Natural killer cell treated with Interleukin-12 subunit alpha and Interleukin-12 subunit beta and Interleukin-15 and Interleukin-18, amount 100 ng/mL, for 72 hours (primary cell): ENCODE data around the gene UTS2R. TPM values are rescaled to one million over a fixed set of nuclear protein-coding genes. Genes with fewer than 3 reads are reported as not detected.
A peak's percentile ranks its signal among the peaks of the same experiment; 100 is the strongest.

Experiments used
- ATAC-seq, 2 donors: fragments of 150-1000 bp; cut with Tn5 transposase in 1 of 2; sonication (Bioruptor Pico), chemical (Tn5 transposase) in 1 of 2; 2 replicates each; pipeline ENCODE4 v1.10.0; 2021
- DNase-seq: peaks from one replicate; pipeline ENCODE4 v3.0.0; 2022; ENCODE audit warnings: low spot score
- H3K27ac Mint-ChIP-seq, 2 donors: 1 replicate in 1 of 2; 2 replicates in 1 of 2; pipeline ENCODE4 v1.8.0; 2022; ENCODE audit warnings: mixed read lengths in 2 of 2, mild to moderate bottlenecking in 1 of 2, moderate library complexity in 1 of 2
- H3K27me3 Mint-ChIP-seq, 2 donors: 1 replicate in 1 of 2; 2 replicates in 1 of 2; pipeline ENCODE4 v1.8.0; 2022; ENCODE audit warnings: mixed read lengths in 2 of 2
- H3K36me3 Mint-ChIP-seq: one replicate; pipeline ENCODE4 v1.8.0; 2022; ENCODE audit warnings: mixed read lengths
- H3K4me1 Mint-ChIP-seq, 2 donors: 1 replicate in 1 of 2; 2 replicates in 1 of 2; pipeline ENCODE4 v1.8.0; 2022; ENCODE audit warnings: low read depth in 2 of 2, mixed read lengths in 2 of 2, mild to moderate bottlenecking in 1 of 2
- H3K4me3 Mint-ChIP-seq: one replicate; pipeline ENCODE4 v1.8.0; 2022; ENCODE audit warnings: mixed read lengths
- H3K9me3 Mint-ChIP-seq: 2 replicates; pipeline ENCODE4 v1.8.0; 2022; ENCODE audit warnings: mixed read lengths
- total RNA-seq, 2 donors: library from RNA; stranded (reverse); gene quantifications; one replicate each; pipeline ENCODE4 v1.2.3, GENCODE V29; 2022

Gene UTS2R
- total RNA-seq, 2 donors from 2014 or later, result not detected

GRCh38 chr17:82390015-82390859 is 18.7 kb downstream of the UTS2R start:
- peaks cover 5 to 9% of the 10 kb centered on the region in 2 donors for H3K27me3 Mint-ChIP-seq

GRCh38 chr17:82390860-82391435 is 19.4 kb downstream of the UTS2R start:
- DNase-seq, result no peak
- no peaks in the 10 kb centered on the region for H3K9me3 Mint-ChIP-seq
- H3K4me1 Mint-ChIP-seq, result peaks cover 3 to 5% of the 10 kb centered on the region in 2 donors
- H3K27me3 Mint-ChIP-seq, result peaks cover 5 to 9% of the 10 kb centered on the region in 2 donors
- no peak overlapping the region for H3K27ac Mint-ChIP-seq
- no peaks in the 10 kb centered on the region for H3K36me3 Mint-ChIP-seq
- no peak overlapping the region for H3K4me3 Mint-ChIP-seq
- no peak for ATAC-seq

More at GRCh38 chr17:82390015-82390859, 18.7 kb downstream of the UTS2R start:
- ATAC-seq (no peak), DNase-seq (no peak)
- Mint-ChIP-seq H3K4me3 (no peak overlapping the region), H3K27ac (no peak overlapping the region), H3K4me1 (peaks cover 0 to 5% of the 10 kb centered on the region in 2 donors), H3K9me3 (no peaks in the 10 kb centered on the region), H3K36me3 (no peaks in the 10 kb centered on the region)

DNA sequence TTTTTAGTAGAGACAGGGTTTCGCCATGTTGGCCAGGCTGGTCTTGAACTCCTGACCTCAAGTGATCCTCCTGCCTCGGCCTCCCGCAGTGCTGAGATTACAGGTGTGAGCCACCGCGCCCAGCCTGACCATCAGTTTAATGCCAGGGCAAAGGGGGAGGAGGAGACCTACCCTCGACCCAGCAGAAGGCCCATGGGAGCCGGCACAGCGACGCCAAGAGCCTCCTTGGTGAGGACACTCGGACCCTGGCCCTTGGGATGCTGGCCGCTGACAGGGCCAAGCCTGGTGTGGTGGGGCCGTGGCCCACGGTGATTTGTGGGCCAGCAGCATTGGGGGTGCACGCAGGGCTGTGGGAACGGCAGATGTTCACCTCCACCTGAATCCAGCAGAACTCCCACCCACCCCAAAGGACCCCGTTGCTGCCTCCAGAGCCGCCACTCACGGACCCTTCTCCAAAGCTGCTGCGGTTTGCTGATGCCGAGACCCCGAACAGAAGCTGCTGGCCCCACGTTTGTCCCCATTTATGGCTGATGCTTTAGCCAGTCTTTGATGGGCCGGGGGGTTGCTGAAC is 20.0 kb downstream of the UTS2R start:
- ATAC-seq (no peak), DNase-seq (no peak)
- H3K27me3 Mint-ChIP-seq, result peaks cover 5 to 9% of the 10 kb centered on the region in 2 donors
- H3K4me3 Mint-ChIP-seq, result no peak overlapping the region
- H3K36me3 Mint-ChIP-seq, result no peaks in the 10 kb centered on the region
- H3K9me3 Mint-ChIP-seq, result no peaks in the 10 kb centered on the region
- H3K27ac Mint-ChIP-seq, result no peak overlapping the region
- peaks cover 5 to 8% of the 10 kb centered on the region in 2 donors for H3K4me1 Mint-ChIP-seq

- Mint-ChIP-seq H3K27me3 (peaks cover 5 to 7% of the 10 kb centered on the region in 2 donors), H3K9me3 (no peaks in the 10 kb centered on the region), H3K36me3 (no peaks in the 10 kb centered on the region), H3K4me3 (no peak overlapping the region), H3K27ac (no peak overlapping the region), H3K4me1 (peaks cover 5 to 8% of the 10 kb centered on the region in 2 donors)
- ATAC-seq (no peak), DNase-seq (peak; percentile 58)
Measured at GRCh38 chr17:82392209-82392920, 20.8 kb downstream of the UTS2R start.

DNA sequence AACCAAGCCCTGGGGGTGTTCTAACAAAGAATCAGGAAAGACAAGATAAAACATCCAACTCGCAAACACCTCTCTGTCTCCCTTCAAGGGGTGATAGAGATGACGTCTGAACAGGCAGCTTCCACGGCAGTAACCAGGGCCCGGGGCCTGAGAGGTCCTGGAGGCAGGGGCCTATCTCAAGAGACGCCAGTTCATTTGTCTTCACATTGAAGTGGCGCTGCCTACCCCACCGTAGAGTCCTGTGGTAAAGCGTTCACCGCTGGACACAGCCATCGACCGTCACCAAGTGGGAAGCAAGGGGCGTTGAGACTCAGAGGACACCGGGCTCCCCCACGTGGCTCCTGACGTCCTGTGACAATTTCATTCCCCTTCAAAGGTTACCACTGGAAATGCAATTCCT is 21.4 kb downstream of the UTS2R start:
- H3K9me3 Mint-ChIP-seq, result no peaks in the 10 kb centered on the region
- ATAC-seq (no peak), DNase-seq (peak; percentile 5)
- H3K27me3 Mint-ChIP-seq, result peaks cover 0 to 1% of the 10 kb centered on the region in 2 donors
- H3K27ac Mint-ChIP-seq, result no peak overlapping the region
- no peak overlapping the region for H3K4me3 Mint-ChIP-seq
- peaks cover 0 to 8% of the 10 kb centered on the region in 2 donors for H3K4me1 Mint-ChIP-seq
- no peaks in the 10 kb centered on the region for H3K36me3 Mint-ChIP-seq

DNA sequence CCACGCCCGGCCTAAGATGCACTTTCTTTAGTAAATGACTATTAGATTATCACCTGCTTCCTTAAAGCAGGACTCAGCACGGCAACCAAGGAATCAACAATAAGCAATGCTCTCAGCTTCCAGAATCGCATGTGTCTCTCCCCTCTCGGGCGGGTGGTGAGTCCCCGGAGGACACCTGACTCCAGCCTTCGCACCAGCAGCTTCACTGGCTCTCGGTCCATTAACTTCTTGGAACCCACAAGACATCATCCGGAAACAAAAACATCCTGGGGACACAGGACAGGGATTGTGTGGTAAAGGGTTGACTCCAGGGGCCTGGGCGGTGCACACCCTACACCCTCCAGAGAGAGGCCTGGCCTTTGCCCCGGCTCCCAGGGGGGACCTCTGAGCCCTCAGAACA is 22.7 kb downstream of the UTS2R start:
- Mint-ChIP-seq H3K9me3 (no peaks in the 10 kb centered on the region), H3K36me3 (no peaks in the 10 kb centered on the region), H3K4me1 (peaks cover 0 to 8% of the 10 kb centered on the region in 2 donors), H3K27ac (no peak overlapping the region), H3K27me3 (no peaks in the 10 kb centered on the region), H3K4me3 (no peak overlapping the region)
- ATAC-seq, result no peak
- DNase-seq, result peak; percentile 45

DNA sequence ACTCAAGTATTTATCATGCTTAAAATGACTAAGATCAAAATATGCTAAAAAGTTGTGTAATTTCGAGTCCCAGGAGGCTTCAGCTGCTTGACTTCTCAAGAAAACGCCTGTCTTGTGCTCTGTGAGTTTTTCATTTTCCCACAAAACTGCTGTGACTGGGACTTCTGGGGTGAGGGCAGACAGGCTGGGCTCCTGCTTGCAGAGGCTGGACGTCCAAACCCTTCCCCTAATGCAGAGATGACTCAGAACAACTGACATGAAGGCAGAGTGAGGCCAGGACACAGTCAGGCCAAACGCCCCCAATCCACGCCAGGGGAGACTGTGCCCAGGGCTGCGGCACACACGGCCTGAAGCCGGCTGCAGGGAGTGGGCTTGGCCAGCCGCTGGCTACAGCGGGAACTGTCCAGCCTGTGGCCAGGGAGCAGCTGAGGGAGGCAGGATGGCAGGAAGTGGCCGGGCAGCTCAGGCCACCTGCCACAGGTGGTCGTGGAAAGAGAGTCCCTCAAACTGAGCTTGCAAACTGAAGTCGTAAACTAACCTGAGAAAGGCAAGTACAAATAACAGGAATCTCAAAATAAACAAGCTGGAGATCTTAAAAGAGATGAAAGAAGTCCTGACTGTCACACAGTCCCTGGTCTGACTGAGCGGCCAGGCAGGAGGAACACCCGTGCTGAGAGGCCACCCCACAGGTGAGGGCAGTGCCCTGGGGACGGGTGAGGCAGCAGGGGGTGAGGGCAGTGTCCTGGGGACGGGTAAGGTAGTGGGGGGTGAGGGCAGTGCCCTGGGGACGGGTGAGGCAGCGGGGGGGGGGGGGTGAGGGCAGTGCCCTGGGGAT is 25.3 kb downstream of the UTS2R start:
- peaks cover 6 to 18% of the 10 kb centered on the region in 2 donors for H3K4me1 Mint-ChIP-seq
- ATAC-seq (no peak), DNase-seq (peak; percentile 46)
- no peak overlapping the region for H3K27ac Mint-ChIP-seq
- H3K27me3 Mint-ChIP-seq, result no peaks in the 10 kb centered on the region
- H3K9me3 Mint-ChIP-seq, result no peaks in the 10 kb centered on the region
- no peak overlapping the region for H3K4me3 Mint-ChIP-seq
- H3K36me3 Mint-ChIP-seq, result no peaks in the 10 kb centered on the region

DNA sequence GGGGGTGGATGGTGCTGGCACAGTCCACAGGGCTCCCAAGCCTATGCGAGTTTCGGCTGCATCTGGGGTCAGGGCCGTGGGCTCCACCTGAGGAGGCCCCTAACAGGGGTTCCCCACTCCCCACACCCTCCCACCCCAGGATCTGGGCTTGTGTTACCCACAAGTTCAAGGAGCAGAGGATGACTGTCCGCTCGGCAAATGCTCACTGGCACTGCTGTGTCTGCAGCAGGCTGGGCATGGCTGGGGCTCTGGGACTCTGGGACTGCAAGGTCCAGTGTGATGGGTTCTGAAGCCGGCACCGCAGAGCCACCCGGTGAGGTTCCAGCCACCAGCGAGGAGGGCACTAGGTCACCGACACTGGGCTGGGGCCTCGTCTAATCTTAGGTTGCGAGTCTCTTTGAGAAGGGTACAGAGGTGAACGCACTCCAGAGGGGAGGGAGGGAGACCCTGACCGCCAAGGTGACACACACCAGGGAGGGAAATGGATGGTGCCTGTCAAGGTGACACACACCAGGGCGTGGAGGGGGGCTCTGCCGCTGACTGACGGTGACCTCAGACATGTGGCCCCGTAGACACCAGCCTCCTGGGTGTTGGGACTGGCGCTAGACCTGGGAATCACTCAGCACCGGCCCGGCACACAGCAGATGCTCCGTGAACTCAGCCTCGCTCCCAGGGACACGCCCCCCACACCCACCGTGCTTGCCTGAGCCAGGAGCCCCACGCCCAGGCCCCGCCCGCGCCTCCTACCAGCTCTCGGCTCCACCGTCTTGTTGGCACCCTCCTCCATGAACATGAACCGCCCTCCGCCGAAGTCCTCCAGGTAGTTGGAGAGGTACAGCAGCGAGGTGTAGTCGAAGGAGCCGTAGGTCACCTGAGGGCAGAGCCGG is 26.1 kb downstream of the UTS2R start:
- H3K4me3 Mint-ChIP-seq, result no peak overlapping the region
- DNase-seq (peak; percentile 41), ATAC-seq (no peak)
- H3K27me3 Mint-ChIP-seq, result no peaks in the 10 kb centered on the region
- peaks cover 2% of the 10 kb centered on the region for H3K36me3 Mint-ChIP-seq
- no peak overlapping the region for H3K27ac Mint-ChIP-seq
- peaks cover 6 to 18% of the 10 kb centered on the region in 2 donors for H3K4me1 Mint-ChIP-seq
- H3K9me3 Mint-ChIP-seq, result no peaks in the 10 kb centered on the region

GRCh38 chr17:82399041-82399441 is 27.5 kb downstream of the UTS2R start:
- Mint-ChIP-seq H3K4me3 (no peak overlapping the region), H3K36me3 (peaks cover 4% of the 10 kb centered on the region), H3K27ac (no peak overlapping the region), H3K27me3 (no peaks in the 10 kb centered on the region), H3K4me1 (peaks cover 12 to 18% of the 10 kb centered on the region in 2 donors), H3K9me3 (no peaks in the 10 kb centered on the region)
- no peak for ATAC-seq
- peak; percentile 34 for DNase-seq

- H3K9me3 Mint-ChIP-seq, result no peaks in the 10 kb centered on the region
- H3K4me3 Mint-ChIP-seq, result no peak overlapping the region
- no peak for ATAC-seq
- H3K27me3 Mint-ChIP-seq, result no peaks in the 10 kb centered on the region
- no peak overlapping the region for H3K27ac Mint-ChIP-seq
- H3K36me3 Mint-ChIP-seq, result peaks cover 4% of the 10 kb centered on the region
- peak; percentile 38 for DNase-seq
- peaks cover 12 to 18% of the 10 kb centered on the region in 2 donors for H3K4me1 Mint-ChIP-seq
Measured at GRCh38 chr17:82399601-82400101, 28.1 kb downstream of the UTS2R start.

- DNase-seq (peak; percentile 26), ATAC-seq (no peak)
- Mint-ChIP-seq H3K27ac (peak overlapping the region in 1 of 2 donors; percentile 34), H3K4me3 (peak overlapping the region; percentile 74), H3K9me3 (no peaks in the 10 kb centered on the region), H3K4me1 (peaks cover 12 to 18% of the 10 kb centered on the region in 2 donors), H3K36me3 (peaks cover 4% of the 10 kb centered on the region), H3K27me3 (no peaks in the 10 kb centered on the region)
Measured at GRCh38 chr17:82400206-82400605, 28.6 kb downstream of the UTS2R start.

- Mint-ChIP-seq H3K27ac (peak overlapping the region; percentile 34 to 64), H3K4me1 (peaks cover 12 to 15% of the 10 kb centered on the region in 2 donors), H3K4me3 (peak overlapping the region; percentile 74), H3K36me3 (peaks cover 4% of the 10 kb centered on the region), H3K27me3 (no peaks in the 10 kb centered on the region), H3K9me3 (no peaks in the 10 kb centered on the region)
- ATAC-seq (peak; percentile 88 to 92), DNase-seq (peak; percentile 84)
Measured at GRCh38 chr17:82400830-82401229, 29.3 kb downstream of the UTS2R start.
